GM18907 (cell line): Measurements from ENCODE around the gene CACNA1D.
"Not testable (repeated sequence)": the region's sequence is repeated elsewhere in the genome, so short reads cannot be mapped to it uniquely, and the experiment has no call there.

Experiments used
- ATAC-seq: cut with Tn5 transposase; IDR thresholded peaks from one replicate; pipeline ENCODE4 v1.9.1; 2021; ENCODE audit warnings: mild to moderate bottlenecking, moderate library complexity; ENCODE audit not compliant: unreplicated experiment

CACNA1D gene

GRCh38 chr3:53612508-53612907 lies 118.1 kb downstream of the CACNA1D start:
- ATAC-seq = no peak

GRCh38 chr3:53613125-53613524 lies 118.7 kb downstream of the CACNA1D start:
- ATAC-seq = no peak

GRCh38 chr3:53614307-53614706 lies 119.9 kb downstream of the CACNA1D start:
- ATAC-seq = no peak

GRCh38 chr3:53616321-53616720 lies 121.9 kb downstream of the CACNA1D start:
- no peak for ATAC-seq

- no peak for ATAC-seq
These were observed 122.8 kb downstream of the CACNA1D start for GRCh38 chr3:53616971-53617892.

GRCh38 chr3:53617893-53618523 lies 123.6 kb downstream of the CACNA1D start:
- ATAC-seq = no peak

GRCh38 chr3:53618524-53618906 lies 124.1 kb downstream of the CACNA1D start:
- ATAC-seq = no peak

GRCh38 chr3:53618936-53619335 lies 124.5 kb downstream of the CACNA1D start:
- no peak for ATAC-seq

- ATAC-seq = no peak
These were observed 129.8 kb downstream of the CACNA1D start for GRCh38 chr3:53624061-53624857.

- no peak for ATAC-seq
These were observed 132.5 kb downstream of the CACNA1D start for GRCh38 chr3:53626876-53627275.

GRCh38 chr3:53628536-53629401 lies 134.4 kb downstream of the CACNA1D start:
- ATAC-seq = no peak

GRCh38 chr3:53629402-53629723 lies 135.0 kb downstream of the CACNA1D start:
- ATAC-seq = no peak

- no peak for ATAC-seq
These were observed 136.1 kb downstream of the CACNA1D start for GRCh38 chr3:53630547-53630946.

GRCh38 chr3:53633197-53633787 lies 138.9 kb downstream of the CACNA1D start:
- ATAC-seq = no peak

GRCh38 chr3:53635041-53635440 lies 140.6 kb downstream of the CACNA1D start:
- ATAC-seq = no peak

- ATAC-seq = not testable (repeated sequence)
These were observed 144.4 kb downstream of the CACNA1D start for GRCh38 chr3:53638806-53639205.

GRCh38 chr3:53641397-53641796 lies 147.0 kb downstream of the CACNA1D start:
- no peak for ATAC-seq

GRCh38 chr3:53642211-53642610 lies 147.8 kb downstream of the CACNA1D start:
- no peak for ATAC-seq

- no peak for ATAC-seq
These were observed 149.3 kb downstream of the CACNA1D start for GRCh38 chr3:53643757-53644156.

- ATAC-seq = no peak
These were observed 151.3 kb downstream of the CACNA1D start for GRCh38 chr3:53645754-53646153.
